ENCODE data around the gene XYLB. TPM values are rescaled to one million over a fixed set of nuclear protein-coding genes. Genes with fewer than 3 reads are reported as not detected.

Gene XYLB
- total RNA-seq, 4 donors from 2014 or later = 3.1 to 6.6 (median 4.1) TPM

DNA sequence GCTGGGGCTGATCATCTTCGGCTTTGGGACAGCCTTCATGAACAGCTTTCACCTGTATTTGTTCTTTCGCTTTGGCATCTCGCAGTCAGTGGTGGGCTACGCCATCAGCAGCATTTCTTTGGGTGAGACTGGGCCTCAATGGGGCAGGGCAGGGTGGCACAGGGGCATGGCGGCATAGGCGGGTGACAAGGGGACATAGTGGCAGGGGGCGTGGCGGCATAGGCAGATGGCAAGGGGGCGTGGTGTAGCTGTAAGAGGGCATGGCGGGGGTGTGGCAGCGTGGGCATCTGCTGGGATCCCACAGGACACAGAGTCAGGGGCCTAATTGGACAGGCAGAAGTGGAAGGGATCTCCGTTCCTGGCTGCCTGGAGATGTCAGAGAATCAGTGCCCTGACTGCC is 39.0 kb upstream of the XYLB start:
- WGBS, 2 donors = 85 to 91% methylated on average over 11 to 12 of the region's 12 CpGs
- H3K36me3 ChIP-seq = no peaks in the 10 kb centered on the region
- no peak overlapping the region for H3K4me3 ChIP-seq
- no peak for DNase-seq (ENCODE audit: low spot score in 2 of 2)
- H3K4me1 ChIP-seq = no peaks in the 10 kb centered on the region
- peaks cover 0 to 4% (median 0%) of the 10 kb centered on the region in 4 donors for H3K9me3 ChIP-seq
- no peak overlapping the region for H3K27ac ChIP-seq
- H3K27me3 ChIP-seq = no peaks in the 10 kb centered on the region
- TF ChIP-seq, protein P1, sequence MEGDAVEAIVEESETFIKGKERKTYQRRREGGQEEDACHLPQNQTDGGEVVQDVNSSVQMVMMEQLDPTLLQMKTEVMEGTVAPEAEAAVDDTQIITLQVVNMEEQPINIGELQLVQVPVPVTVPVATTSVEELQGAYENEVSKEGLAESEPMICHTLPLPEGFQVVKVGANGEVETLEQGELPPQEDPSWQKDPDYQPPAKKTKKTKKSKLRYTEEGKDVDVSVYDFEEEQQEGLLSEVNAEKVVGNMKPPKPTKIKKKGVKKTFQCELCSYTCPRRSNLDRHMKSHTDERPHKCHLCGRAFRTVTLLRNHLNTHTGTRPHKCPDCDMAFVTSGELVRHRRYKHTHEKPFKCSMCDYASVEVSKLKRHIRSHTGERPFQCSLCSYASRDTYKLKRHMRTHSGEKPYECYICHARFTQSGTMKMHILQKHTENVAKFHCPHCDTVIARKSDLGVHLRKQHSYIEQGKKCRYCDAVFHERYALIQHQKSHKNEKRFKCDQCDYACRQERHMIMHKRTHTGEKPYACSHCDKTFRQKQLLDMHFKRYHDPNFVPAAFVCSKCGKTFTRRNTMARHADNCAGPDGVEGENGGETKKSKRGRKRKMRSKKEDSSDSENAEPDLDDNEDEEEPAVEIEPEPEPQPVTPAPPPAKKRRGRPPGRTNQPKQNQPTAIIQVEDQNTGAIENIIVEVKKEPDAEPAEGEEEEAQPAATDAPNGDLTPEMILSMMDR (IDR thresholded peaks at IDR 0.05) = no peak
- TF ChIP-seq EP300 (IDR thresholded peaks at IDR 0.05) = no peak
- TF ChIP-seq POLR2A (IDR thresholded peaks at IDR 0.05) = no peak

DNA sequence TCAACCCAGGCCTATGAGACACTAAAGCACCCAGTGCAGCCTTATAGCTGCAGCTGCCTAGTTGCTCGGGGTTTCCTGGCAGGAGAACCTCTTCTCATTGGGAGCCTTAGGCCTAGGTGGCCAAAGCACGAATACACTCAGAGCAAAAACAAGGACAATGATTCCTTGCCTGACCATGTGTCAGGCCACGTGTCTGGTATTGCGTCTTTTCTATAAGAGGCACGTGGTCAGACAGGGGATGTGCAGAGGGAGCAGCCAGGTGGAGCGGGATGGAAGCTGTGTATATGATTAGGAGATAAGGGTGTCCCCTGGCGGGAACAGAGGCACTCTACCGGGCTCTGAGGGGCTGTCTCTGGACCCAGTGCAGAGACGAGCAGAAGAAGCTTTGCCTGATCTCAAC is 38.1 kb upstream of the XYLB start:
- no peak for DNase-seq (ENCODE audit: low spot score in 2 of 2)
- Histone ChIP-seq H3K4me3 (no peak overlapping the region), H3K27ac (no peak overlapping the region), H3K27me3 (no peaks in the 10 kb centered on the region), H3K9me3 (peaks cover 0 to 4% (median 0%) of the 10 kb centered on the region in 4 donors), H3K4me1 (no peaks in the 10 kb centered on the region), H3K36me3 (no peaks in the 10 kb centered on the region)
- TF ChIP-seq, protein P1 (IDR thresholded peaks at IDR 0.05) = no peak
- TF ChIP-seq POLR2A (IDR thresholded peaks at IDR 0.05) (no peak), EP300 (IDR thresholded peaks at IDR 0.05) (no peak)
- 86 to 90% methylated on average over 9 of the region's 9 CpGs for WGBS, 2 donors

DNA sequence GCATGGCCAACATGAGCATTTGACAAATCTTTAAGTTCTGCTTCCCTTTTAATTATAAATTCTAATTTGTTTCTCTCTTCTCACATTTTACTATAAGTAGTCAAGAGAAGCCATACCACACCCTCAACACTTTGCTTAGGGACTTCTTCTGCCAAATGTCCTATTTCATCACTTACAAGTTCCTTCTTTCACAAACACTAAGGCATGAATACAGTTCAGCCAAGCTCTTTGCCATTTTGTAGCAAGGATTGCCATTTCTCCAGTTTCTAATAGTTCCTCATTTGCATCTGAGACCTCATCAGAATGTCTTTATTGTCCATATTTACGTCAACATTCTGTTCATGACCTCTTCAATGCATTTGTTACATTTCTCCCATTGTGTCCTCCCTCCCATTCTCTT is 35.1 kb upstream of the XYLB start:
- Histone ChIP-seq H3K27me3 (no peaks in the 10 kb centered on the region), H3K4me1 (no peaks in the 10 kb centered on the region), H3K36me3 (no peaks in the 10 kb centered on the region), H3K4me3 (no peak overlapping the region), H3K9me3 (no peaks in the 10 kb centered on the region), H3K27ac (no peak overlapping the region)
- TF ChIP-seq, protein P1 (IDR thresholded peaks at IDR 0.05) = no peak
- TF ChIP-seq POLR2A (IDR thresholded peaks at IDR 0.05) = no peak
- TF ChIP-seq EP300 (IDR thresholded peaks at IDR 0.05) = no peak
- no peak for DNase-seq (ENCODE audit: low spot score in 2 of 2)
- 58 to 61% methylated on average over 1 of the region's 1 CpG for WGBS, 2 donors

DNA sequence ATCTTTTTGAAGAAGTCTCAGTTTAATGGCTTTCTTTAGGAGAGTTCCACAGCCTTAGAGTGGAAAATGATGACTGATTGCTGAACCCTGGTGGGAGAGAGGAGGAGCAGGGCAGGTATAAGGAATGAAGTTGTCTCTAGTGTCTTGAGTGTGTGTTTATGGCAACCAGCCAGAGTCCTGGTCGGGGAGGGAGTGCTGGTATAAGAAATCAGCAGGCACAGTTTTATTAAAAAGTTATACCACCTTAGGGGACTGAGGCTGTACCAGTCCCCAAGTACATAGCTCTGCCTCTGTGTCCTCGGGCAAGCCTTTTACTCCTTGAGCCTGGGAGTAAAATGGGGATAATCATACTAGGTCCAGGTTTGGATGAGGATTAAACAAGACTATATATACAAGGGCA is 34.6 kb upstream of the XYLB start:
- no peaks in the 10 kb centered on the region for H3K36me3 ChIP-seq
- no peaks in the 10 kb centered on the region for H3K4me1 ChIP-seq
- DNase-seq (ENCODE audit: low spot score in 2 of 2) = no peak
- no peak overlapping the region for H3K27ac ChIP-seq
- no peak overlapping the region for H3K4me3 ChIP-seq
- TF ChIP-seq, protein P1 (IDR thresholded peaks at IDR 0.05) = no peak
- no peak for TF ChIP-seq EP300 (IDR thresholded peaks at IDR 0.05)
- TF ChIP-seq POLR2A (IDR thresholded peaks at IDR 0.05) = no peak
- WGBS, 2 donors = 65 to 73% methylated on average over 2 of the region's 2 CpGs
- no peaks in the 10 kb centered on the region for H3K9me3 ChIP-seq
- H3K27me3 ChIP-seq = no peaks in the 10 kb centered on the region

DNA sequence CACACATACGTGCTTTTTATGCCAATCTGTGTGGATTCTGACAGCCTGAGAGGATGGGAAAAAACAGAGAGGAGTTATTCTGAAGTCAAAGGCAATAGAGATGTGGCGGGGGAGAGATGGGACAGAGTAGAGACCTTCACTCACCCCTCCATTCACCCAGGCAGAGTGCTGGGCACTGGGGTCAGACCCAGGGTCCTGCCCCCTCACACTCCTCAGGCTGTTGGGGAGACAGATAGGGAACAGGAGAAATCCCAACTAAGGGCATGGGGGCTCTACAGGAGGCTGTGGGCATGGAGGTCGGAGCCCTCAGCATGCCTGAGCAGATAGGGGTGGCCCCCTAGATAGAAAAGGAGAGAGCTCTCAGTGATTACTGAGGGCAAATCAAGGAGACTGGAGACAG is 34.2 kb upstream of the XYLB start:
- no peaks in the 10 kb centered on the region for H3K36me3 ChIP-seq
- H3K4me3 ChIP-seq = no peak overlapping the region
- H3K27ac ChIP-seq = no peak overlapping the region
- H3K27me3 ChIP-seq = no peaks in the 10 kb centered on the region
- H3K9me3 ChIP-seq = no peaks in the 10 kb centered on the region
- DNase-seq (ENCODE audit: low spot score in 2 of 2) = no peak
- no peaks in the 10 kb centered on the region for H3K4me1 ChIP-seq
- 83 to 93% methylated on average over 3 of the region's 3 CpGs for WGBS, 2 donors
- no peak for TF ChIP-seq POLR2A (IDR thresholded peaks at IDR 0.05)
- TF ChIP-seq, protein P1 (IDR thresholded peaks at IDR 0.05) = no peak
- TF ChIP-seq EP300 (IDR thresholded peaks at IDR 0.05) = no peak
